Measurements from ENCODE around the gene MRPS5. TPM values are rescaled to one million over a fixed set of nuclear protein-coding genes. Genes with fewer than 3 reads are reported as not detected.

MRPS5 gene
- total RNA-seq, 1 donor from 2014 or later = 32.9 TPM

DNA sequence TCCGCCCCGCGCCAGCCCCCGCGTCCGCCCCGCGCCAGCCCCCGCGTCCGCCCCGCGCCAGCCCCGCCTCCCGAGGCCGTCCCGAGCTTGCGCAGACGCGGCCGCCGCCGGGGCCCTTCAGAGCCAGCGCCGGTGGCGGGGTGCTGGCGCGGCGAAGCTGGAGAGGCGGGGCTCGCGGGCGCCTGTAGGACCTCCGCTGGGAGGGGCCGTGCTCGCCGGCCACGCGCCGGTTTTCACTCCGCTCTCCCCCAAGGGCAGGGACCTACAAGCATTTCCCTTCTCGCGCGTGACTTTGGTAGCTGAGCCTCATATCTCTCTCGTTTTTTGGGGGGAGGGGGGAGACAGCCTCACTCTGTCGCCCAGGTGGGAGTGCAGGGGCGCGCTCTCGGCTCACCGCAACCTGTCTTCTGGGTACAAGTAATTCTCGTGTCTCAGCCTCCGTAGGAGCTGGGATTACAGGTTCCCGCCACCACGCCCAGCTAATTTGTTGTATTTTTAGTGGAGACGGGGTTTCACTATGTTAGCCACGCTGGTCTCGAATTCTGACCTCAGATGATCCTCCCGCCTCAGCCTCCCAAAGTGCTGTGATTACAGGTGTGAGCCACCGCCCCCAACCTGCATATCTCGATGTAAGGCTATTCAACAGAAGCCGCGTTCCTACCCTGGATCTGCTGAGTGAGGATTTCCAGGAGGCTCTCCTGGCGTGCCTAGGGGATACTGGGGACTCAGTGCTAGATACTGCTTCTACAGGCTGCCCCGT lies 38.3 kb upstream of the MRPS5 start, which contains the start of gene ZNF514:
Gene ZNF514, minus strand, starts transcription at position 159 of the 760 bp plus-strand sequence. CDS start 6,595 bp downstream, outside the sequence.
- TF ChIP-seq, protein P1, sequence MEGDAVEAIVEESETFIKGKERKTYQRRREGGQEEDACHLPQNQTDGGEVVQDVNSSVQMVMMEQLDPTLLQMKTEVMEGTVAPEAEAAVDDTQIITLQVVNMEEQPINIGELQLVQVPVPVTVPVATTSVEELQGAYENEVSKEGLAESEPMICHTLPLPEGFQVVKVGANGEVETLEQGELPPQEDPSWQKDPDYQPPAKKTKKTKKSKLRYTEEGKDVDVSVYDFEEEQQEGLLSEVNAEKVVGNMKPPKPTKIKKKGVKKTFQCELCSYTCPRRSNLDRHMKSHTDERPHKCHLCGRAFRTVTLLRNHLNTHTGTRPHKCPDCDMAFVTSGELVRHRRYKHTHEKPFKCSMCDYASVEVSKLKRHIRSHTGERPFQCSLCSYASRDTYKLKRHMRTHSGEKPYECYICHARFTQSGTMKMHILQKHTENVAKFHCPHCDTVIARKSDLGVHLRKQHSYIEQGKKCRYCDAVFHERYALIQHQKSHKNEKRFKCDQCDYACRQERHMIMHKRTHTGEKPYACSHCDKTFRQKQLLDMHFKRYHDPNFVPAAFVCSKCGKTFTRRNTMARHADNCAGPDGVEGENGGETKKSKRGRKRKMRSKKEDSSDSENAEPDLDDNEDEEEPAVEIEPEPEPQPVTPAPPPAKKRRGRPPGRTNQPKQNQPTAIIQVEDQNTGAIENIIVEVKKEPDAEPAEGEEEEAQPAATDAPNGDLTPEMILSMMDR (IDR thresholded peaks at IDR 0.05) = no peak
- peaks cover 17% of the 10 kb centered on the region for H3K4me1 Mint-ChIP-seq (ENCODE audit: low read depth)
- H3K4me3 Mint-ChIP-seq (ENCODE audit: unreplicated experiment) = peak within 1 kb of the TSS; percentile 81
- H3K27ac Mint-ChIP-seq (ENCODE audit: unreplicated experiment) = peak within 1 kb of the TSS; percentile 85
- H3K36me3 Mint-ChIP-seq (ENCODE audit: low read depth) = peaks cover 21% of the 10 kb centered on the region
- no peak for DNase-seq (ENCODE audit: low spot score)
- H3K27me3 Mint-ChIP-seq (ENCODE audit: low read depth) = no peaks in the 10 kb centered on the region
- H3K9me3 Mint-ChIP-seq (ENCODE audit: low read depth) = peaks cover 15% of the 10 kb centered on the region

DNA sequence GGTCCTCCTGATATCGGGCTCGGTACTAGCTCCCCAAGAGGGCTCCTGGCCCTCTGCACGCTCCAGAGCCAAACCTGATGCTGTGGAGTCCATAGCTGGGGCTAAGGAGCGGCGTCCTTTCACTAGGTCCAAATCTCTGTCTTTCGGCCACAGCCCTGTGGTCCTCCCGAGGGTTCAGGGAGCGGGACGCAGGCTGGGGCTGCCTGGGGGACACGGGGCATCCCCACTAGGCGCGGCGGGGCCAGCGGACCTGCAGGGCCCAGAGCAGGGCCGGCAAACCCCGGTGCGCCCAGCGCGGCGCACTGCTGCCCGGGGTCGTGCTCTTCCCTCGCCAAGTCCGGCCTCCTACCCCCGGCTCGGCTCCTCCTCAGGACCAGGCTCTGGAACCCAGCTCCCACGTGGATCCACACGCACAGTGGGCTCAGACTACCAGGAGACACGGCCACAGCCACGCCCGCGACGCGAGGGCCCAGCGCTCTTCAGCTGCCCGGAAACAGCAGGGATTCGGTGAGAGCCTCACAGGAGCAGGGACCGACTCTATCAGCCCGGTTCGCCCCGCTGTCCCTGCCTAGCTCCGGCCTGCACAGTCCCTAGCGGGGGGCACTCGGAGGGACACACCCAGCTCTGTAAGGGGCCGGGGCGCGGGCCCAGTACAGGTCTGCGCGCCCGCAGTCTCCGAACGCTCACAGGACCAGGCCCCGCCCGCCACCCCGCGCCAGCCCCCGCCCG lies 37.4 kb upstream of the MRPS5 start:
- H3K27ac Mint-ChIP-seq (ENCODE audit: unreplicated experiment) = no peak overlapping the region
- peaks cover 29% of the 10 kb centered on the region for H3K36me3 Mint-ChIP-seq (ENCODE audit: low read depth)
- H3K4me3 Mint-ChIP-seq (ENCODE audit: unreplicated experiment) = peak overlapping the region; percentile 81
- DNase-seq (ENCODE audit: low spot score) = no peak
- peaks cover 23% of the 10 kb centered on the region for H3K9me3 Mint-ChIP-seq (ENCODE audit: low read depth)
- H3K4me1 Mint-ChIP-seq (ENCODE audit: low read depth) = peaks cover 9% of the 10 kb centered on the region
- TF ChIP-seq, protein P1 (IDR thresholded peaks at IDR 0.05) = no peak
- no peaks in the 10 kb centered on the region for H3K27me3 Mint-ChIP-seq (ENCODE audit: low read depth)

DNA sequence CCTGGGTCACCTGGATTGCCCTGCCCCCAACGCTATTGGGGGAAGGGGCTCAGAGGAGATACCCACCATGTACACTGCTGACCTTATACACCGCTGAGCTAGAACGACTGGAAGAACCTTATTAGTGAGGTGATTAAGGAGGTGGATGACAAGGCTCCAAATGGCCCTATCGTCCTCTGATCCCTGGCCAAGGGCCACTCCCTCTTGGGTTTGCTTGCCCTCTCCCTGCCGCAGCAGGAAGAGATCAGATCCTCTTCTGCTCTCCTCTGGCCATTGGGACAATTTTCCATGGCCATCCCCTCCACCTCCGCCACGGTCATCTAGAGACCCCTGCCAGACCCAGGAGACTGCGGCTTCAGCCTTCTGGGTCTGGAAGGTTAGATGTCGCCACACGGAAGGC lies 36.8 kb upstream of the MRPS5 start:
- H3K4me3 Mint-ChIP-seq (ENCODE audit: unreplicated experiment) = peak overlapping the region; percentile 81
- no peak overlapping the region for H3K27ac Mint-ChIP-seq (ENCODE audit: unreplicated experiment)
- H3K36me3 Mint-ChIP-seq (ENCODE audit: low read depth) = peaks cover 34% of the 10 kb centered on the region
- peaks cover 7% of the 10 kb centered on the region for H3K4me1 Mint-ChIP-seq (ENCODE audit: low read depth)
- TF ChIP-seq, protein P1 (IDR thresholded peaks at IDR 0.05) = no peak
- no peak for DNase-seq (ENCODE audit: low spot score)
- peaks cover 29% of the 10 kb centered on the region for H3K9me3 Mint-ChIP-seq (ENCODE audit: low read depth)
- no peaks in the 10 kb centered on the region for H3K27me3 Mint-ChIP-seq (ENCODE audit: low read depth)

DNA sequence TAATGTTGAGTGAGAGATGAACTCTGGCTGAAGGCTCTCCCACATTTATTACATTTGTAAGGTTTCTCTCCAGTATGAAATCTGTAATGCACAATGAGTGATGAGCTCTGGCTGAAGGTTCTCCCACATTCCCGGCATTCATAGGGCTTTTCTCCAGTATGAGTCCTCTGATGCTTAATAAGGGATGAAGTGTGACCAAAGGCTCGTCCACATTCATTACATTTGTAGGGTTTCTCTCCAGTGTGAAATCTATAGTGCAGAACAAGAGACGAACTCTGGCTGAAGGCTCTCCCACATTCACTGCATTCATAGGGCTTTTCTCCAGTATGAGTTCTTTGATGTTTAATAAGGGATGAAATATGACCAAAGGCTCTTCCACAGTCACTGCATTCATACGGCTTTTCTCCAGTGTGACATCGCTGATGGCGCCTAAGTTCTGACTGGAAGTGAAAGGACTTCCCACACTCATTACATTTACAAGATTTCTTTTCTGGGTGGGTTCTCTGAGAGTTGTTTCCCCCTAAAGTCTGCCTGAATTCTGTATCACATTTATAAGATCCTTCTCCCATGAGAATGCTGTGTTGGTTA lies 27.9 kb upstream of the MRPS5 start:
- DNase-seq (ENCODE audit: low spot score) = no peak
- Mint-ChIP-seq H3K9me3 (ENCODE audit: low read depth) (peaks cover 87% of the 10 kb centered on the region), H3K36me3 (ENCODE audit: low read depth) (peaks cover 89% of the 10 kb centered on the region), H3K4me1 (ENCODE audit: low read depth) (no peaks in the 10 kb centered on the region), H3K27ac (ENCODE audit: unreplicated experiment) (no peak overlapping the region), H3K4me3 (ENCODE audit: unreplicated experiment) (no peak overlapping the region), H3K27me3 (ENCODE audit: low read depth) (no peaks in the 10 kb centered on the region)
- TF ChIP-seq, protein P1 (IDR thresholded peaks at IDR 0.05) = no peak

DNA sequence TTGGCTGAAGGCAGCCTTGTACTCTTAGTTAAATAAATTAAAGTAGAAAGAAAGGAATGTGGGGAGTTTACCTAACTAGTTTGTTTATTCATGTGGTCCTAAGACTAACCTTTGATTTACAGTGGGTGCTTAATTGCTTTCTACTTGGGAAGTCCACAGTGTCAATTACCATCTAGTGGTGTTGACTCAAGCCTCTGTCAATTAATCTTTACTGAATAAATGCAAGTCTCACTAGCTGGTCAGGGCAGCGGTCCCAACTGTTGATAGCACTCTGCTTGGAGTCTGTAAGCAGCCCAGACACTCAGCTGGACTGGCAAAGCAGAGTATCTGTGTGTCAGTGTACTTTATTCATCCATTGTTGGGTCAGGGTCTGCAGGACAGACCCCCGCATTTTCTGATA lies 22.2 kb upstream of the MRPS5 start:
- H3K36me3 Mint-ChIP-seq (ENCODE audit: low read depth) = peaks cover 71% of the 10 kb centered on the region
- TF ChIP-seq, protein P1 (IDR thresholded peaks at IDR 0.05) = no peak
- H3K27ac Mint-ChIP-seq (ENCODE audit: unreplicated experiment) = no peak overlapping the region
- DNase-seq (ENCODE audit: low spot score) = no peak
- H3K27me3 Mint-ChIP-seq (ENCODE audit: low read depth) = no peaks in the 10 kb centered on the region
- H3K9me3 Mint-ChIP-seq (ENCODE audit: low read depth) = peaks cover 79% of the 10 kb centered on the region
- no peak overlapping the region for H3K4me3 Mint-ChIP-seq (ENCODE audit: unreplicated experiment)
- no peaks in the 10 kb centered on the region for H3K4me1 Mint-ChIP-seq (ENCODE audit: low read depth)
